Stimulated activated naive CD4-positive, alpha-beta T cell (primary cell): ENCODE results near the gene ZNF595.
"Not testable (repeated sequence)": the region's sequence is repeated elsewhere in the genome, so short reads cannot be mapped to it uniquely, and the experiment has no call there.

Experiments
- DNase-seq, 6 experiments: peaks; one replicate each; lab custom pipeline; 2025; lab: John Stamatoyannopoulos, UW

Gene ZNF595

DNA sequence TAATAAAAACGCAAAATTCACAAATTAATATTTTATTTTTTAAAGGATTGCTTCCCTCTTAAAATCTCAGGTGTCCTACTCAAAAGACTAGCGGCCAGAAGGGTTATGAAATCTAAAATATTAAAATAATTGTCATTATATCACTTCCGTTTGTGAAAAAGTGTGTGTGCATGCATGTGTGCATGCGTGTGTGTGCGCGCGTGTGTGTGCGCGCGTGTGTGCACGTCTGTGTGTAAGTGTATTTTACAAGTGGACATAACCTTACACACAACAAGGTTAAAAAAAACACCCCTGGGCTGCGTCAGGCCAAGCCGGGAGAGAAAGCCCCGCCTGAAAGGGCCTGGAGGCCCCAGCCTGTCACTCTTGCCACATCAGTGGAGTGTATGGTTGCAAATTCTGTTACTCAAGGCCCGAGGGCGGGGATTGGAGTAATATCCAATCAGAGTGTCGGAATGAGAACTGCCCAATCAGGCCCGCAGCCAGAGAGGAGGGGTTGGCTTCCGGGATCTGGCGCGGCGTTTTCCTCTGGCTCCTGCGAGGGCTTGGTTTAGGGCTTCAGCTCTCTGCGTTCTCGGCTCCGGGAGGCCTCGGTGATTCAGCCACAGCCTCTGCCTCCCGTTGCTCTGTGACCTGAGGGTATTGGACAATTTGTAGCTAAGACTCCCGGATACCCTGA lies at the start of gene ZNF595:
TSS of gene ZNF595 (plus strand) at position 518 of the 676 bp plus-strand sequence. CDS start 168 bp downstream, outside the sequence.
- not testable (repeated sequence) for DNase-seq

DNA sequence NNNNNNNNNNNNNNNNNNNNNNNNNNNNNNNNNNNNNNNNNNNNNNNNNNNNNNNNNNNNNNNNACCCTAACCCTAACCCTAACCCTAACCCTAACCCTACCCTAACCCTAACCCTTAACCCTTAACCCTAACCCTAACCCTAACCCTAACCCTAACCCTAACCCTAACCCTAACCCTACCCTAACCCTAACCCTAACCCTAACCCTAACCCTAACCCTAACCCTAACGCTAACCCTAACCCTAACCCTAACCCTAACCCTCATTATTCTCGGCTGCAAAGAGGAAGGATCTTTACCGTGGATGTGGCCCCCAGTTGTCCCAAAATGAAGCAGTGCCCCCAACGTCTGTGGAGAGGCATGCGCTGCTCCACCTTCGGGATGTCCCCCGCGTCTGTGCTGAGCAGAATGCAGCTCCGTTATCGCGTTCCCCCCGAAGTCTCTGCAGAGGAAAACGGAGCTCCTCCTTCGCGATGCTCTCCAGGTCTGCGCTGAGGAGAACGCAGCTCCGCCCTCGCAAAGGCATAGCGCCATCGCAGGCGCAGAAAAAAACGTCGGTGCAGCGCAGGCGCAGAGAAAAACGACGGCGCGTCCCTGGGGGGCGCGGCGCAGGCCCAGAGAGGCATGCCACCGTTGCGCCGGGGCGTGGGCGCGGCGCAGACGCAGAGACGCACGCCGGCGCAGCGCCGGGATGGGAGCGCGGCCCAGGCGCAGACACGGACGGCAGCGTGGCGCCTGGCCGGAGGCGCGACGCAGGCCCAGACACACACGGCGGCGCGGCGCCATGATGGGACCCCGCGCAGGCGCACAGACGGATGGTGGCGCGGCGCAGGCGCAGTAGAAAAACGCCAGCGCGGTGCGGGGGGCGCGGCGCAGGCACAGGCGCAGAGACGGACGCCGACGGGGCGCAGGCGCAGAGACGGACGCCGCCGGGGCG lies 42.9 kb upstream of the ZNF595 start:
- not testable (repeated sequence) for DNase-seq

DNA sequence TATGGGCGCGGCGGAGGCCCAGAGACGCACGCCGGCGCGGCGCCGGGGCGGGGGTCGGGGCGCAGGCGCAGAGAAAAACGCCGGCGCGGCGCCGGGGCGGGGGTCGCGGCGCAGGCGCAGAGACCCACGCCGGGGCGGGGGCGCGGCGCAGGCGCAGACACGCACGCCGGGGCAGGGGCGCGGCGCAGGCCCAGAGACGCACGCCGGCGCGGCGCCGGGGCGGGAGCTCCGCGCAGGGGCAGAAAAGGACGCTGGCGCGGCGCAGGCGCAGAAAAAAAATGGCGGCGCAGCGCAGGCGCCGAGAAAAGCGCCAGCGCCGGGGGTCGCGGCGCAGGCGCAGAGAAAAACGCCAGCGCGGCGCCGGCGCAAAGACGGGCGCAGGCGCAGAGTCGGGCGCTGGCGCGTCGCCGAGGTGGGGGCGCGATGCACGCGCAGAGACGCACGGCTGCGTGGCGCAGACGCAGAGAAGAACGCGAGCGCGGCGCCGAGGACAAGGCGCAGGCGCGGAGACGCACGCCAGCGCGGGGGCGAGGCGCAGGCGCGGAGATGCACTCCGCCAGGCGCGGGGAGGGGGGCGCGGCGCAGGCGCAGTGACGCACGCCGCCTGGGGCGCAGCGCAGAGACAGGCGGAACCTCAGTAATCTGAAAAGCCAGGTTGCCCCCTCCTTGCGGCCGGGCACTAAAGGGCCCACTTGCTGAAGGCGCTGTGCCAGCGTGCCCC lies 41.9 kb upstream of the ZNF595 start:
- DNase-seq: not testable (repeated sequence)

DNA sequence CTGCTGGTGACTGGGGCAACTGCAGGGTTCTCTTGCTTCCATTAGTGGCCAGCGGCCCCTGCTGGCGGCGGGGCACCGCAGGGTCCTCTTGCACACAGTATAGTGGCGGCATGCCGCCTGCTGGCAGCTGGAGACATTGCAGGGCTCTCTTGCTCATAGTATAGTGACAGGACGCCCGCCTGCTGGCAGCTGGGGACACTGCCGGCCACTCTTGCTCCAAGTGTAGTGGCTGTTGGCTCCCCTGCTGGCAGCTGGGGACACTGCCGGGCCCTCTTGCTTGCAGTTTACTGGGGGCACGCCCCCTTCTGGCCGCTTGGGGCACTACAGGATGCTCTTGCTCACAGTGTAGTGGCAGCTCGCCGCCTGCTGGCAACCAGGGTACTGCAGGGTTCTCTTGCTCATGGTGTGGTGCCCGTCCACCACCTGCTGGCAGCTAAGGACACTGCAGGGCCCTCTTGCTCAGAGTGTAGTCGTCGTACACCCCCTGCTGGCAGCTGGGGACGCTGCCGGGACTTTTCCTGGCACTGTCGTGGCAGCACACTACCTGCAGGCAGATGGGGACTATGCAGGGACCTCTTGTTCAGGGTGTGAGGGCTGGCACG lies 41.2 kb upstream of the ZNF595 start:
- not testable (repeated sequence) for DNase-seq

DNA sequence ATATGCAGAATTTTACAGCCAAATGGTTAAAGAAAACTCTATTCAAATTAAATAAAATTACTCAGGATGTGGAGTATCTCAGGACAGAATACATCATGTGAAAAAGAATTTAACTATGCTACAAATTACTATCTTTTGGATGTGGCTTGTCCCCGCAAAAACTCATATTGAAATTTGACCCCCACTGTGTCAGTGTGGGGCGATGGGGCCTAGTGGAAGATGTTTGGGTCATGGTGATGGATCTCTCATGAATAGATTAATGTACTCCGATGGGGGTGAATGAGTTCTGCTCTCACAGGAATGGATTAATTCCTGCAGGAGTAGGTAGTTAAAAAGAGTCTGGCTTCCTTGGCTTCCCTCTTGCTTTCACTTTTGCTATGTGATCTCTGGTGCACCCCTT lies 35.0 kb upstream of the ZNF595 start:
- DNase-seq: not testable (repeated sequence)

DNA sequence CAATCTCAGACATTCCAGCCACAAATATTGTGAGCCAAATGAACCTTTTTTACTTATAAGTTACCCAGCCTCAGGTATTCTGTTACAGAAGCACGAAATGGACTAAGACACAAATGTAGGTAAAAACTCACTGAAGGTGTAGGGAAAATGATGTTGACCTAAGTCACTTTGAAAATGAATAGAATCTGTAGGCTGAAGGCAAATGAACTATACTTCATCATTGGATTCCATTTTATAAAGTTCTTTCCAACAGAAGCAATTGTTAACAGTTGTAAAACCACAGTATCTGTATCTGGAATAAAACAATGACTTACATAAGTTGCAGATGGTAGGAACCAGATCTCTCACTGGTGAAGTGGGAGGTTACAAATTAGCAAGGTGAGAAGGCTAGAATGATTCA lies 34.5 kb upstream of the ZNF595 start:
- DNase-seq: not testable (repeated sequence)

DNA sequence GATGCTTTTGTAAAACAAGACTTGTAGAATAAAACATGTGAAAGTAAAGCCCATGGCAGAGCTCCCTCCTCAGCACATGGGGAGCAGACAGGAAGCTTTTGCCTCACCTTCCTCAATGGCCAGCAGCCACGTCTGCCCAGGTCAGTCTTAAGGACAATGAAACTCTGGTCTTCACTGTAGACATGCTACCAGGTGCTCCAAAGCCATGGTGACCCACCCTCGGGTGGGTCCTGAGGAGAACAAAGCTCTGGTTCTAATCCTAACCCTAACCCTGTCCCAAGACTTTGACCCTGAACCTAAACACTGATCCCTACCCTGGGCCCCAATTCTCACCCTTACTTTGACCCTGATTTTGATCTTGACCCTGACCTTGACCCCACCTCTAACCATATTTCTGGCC lies 30.2 kb upstream of the ZNF595 start:
- not testable (repeated sequence) for DNase-seq

DNA sequence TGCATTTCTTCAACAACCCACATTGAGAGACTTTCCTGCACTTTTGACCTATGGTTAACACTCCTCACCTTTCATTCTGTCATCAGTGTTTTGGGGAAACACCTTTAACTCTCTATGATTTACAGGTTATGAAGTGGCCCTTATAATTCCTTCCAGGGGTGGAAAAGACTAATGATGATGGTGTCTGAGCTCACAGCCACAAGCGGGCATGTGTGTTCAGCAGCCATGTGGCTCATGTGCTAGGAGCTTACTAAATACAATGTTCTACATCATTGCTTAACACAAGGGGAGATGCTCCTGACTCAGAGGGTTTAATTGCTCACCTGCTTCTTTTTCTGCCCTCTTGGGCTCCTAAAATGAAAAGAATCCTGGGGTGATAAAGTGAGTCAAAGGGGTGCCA lies 28.8 kb upstream of the ZNF595 start:
- DNase-seq: not testable (repeated sequence)

DNA sequence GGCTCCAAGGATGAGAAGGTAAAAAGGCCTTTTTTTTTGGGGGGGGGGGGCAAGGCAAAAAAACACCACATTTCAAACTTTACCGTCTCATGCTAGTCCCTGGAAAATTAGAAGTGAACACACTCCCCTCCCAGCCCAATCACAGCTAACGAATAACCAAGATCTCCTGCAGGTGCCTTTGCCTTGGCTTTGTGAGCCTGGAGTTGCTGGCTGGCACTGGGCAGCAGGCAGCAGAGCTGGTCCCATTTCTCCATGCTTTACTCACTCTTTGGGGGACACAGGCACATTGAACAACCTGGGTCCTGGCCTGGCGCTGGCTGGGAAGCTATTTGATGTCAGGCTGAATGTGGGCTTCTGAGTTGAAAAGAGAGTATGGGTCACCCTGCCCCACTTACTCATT lies 25.6 kb upstream of the ZNF595 start:
- not testable (repeated sequence) for DNase-seq

DNA sequence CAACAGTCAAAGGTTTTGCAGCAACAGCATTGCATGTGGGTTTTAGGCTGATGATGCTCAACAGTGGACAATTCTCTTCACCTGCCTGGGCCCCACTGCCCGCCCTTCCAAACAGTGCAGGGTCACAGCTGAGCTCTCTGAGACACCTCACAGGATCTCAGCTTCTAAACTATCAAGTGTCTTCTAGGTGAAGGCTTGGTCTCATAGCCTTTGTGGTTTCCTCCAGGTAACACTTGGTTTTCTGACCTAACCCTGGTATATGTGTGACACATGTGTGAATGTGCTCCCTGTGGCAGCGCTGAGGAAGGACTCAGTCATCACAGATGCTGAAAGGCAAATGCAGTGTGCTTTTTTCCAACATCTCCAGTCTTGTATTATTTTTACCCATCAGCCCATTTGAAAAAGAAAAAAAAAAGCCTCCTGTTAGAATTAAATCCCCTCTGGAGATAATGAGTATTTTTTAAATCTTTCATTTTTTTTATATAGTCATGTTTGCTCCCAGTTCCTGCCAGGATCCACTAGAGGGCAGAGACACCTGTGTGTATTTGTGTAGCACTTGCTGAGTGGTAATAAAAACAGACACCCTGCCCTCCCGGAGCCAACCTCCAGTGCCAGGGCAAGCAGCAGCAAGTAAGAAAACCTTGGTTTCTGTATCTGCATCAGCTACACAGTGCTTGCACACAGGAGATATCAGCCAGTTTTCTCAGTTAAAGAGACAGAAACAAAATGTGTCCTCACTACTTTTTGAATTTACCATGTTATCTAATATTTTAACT lies 24.2 kb upstream of the ZNF595 start:
- DNase-seq: not testable (repeated sequence)

DNA sequence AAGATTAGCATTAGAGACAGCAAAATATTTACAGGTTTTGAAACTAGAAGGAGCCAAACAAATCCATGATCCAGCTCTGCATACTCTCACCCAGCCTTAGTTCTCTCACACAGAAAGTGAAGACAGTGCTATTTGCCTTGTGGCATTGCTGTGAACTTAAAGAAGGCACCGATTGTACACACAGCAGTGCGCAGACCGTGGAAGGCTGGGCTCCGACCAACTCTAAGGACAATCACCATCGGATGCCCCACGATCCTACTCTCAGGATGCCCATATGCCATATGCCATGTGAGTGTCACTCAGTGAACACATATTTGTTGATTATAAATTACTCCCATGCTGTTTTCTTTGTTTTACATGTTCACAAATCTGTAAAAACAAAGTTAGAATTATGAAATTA lies 19.8 kb upstream of the ZNF595 start:
- DNase-seq: not testable (repeated sequence)

DNA sequence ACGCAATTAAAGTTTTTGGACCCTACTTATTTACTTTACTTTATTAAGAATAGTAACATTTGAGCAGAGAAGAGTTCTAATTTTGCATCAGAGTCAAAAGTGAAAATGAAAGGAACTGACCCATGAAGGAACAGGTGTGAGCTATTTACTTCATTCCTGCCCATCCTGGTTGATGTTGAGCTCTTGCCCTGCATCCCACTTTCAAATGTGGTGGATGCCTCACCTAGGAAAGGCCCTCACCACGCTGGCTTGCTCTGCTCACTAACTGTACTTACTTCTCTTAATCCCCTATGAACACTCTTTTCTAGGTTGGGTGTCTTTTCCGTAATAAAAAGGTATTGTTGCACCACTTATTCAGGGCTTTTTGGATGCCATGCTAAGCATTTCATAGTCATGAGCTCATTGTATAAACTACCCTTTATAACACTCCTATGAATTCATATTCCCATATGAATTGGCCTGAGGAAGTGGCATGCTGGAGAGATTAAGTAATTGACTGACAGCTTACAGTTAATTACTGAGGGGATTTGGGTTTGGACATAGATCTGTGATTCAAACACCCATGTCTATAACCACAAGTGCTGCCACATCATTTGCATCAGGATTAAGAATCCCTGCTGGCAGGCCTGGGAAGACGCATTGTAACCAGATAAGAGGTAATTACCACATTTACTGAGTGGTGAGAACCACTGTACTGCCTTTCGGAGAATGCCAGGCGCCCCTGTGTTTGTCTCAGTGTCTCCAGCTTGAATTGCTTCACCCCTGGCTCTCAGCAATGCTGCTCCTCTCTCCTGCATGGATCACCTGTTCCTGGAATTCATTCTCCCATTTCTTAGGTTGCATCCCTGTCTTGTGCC lies 16.3 kb upstream of the ZNF595 start:
- DNase-seq: not testable (repeated sequence)

DNA sequence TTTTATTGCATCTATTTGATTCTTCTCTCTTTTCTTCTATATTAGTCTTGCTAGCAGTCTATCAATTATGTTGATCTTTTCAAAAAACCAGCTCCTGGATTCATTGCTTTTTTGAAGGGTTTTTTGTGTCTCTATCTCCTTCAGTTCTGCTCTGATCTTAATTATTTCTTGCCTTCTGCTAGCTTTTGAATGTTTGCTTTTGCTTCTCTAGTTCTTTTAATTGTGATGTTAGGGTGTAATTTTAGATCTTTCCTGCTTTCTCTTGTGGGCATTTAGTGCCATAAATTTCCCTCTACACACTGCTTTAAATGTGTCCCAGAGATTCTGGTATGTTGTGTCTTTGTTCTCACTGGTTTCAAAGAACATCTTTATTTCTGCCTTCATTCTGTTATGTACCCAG lies 14.9 kb upstream of the ZNF595 start:
- not testable (repeated sequence) for DNase-seq

DNA sequence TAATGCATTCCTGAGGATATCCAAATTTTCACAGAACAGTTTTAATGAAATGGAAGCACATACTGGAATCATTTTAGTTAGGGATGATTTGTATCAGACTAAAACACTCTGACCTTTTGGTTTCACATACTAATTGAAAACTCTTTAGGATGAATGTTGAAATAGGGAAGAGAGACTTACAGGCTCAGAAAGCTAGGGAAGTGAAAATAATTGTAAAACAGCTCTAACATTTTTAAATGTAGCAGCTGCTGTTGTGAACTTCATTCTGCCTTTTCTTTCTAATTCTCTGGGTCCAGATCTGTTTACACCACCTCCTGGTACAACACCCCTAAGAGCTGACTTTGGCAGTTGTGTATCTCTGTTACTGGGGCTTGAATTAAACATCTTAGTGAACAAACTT lies 9.7 kb upstream of the ZNF595 start:
- not testable (repeated sequence) for DNase-seq

DNA sequence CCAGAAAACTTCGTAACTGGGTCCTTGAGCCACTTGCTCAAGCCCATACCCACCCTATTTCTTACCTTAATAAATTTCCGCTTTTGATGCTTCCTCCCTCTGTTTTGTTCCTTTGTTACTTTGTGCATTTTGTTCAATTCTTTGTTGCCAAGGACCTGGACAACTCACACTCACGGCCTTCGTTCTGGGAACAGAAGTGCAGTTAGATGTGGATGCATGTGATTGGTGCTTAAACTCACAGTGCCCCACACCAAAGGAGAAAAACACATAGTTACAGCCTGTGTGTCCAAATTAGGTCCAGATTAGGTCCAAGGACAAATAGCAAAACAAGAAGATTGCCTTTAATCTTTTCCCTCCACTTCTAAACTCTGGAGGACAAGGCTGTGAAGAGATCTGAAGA lies 1.9 kb upstream of the ZNF595 start:
- not testable (repeated sequence) for DNase-seq

DNA sequence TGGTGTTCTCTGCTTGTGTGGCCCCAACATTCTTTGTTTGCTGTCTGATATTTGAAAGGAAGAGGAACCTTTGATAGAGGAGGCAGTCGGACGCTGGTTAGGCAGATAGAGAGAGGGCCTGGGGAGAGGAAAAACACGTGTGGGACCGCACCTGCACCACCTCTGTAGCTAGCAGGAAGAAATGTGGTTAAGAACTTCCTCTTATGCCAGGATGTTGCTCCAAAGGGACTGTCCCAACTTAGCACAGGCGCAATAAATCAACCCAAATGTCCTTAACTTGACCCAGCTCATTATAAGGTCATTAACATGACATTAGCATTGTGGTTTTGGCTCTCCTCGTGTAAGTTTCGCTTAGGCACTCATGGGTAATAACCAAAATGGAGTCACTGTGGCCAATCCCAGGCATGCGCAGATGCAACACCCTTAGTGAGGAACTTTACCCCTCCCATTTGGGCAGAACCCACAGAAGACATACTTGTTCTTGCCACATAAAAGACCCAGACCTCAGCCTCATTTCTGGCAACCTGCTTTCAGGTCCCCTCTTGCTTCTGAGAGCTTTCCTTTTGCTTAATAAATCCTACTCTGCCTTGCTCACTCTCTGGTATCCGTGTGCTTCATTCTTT lies 1.4 kb upstream of the ZNF595 start:
- DNase-seq: not testable (repeated sequence)

DNA sequence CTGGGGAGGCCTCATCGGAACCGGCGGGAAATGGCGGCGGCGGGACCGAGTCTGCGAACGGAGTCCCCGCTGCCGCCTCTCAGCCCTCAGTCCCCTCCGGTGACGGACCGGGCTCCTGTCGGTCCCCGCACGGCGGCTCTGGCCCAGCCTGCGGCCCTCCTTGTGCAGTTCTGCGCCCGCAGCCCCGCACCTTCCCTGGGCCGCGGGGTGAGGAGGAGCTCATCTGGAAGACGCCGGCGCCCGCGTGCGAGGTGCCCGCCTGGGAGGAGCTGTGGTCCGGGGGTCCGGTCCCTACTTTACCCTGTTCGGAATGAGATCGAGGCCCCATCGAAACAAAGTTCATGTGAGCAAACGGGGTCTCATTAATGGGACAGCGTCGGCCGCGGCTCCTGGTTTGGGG lies 400 bp downstream of the ZNF595 start:
- not testable (repeated sequence) for DNase-seq

DNA sequence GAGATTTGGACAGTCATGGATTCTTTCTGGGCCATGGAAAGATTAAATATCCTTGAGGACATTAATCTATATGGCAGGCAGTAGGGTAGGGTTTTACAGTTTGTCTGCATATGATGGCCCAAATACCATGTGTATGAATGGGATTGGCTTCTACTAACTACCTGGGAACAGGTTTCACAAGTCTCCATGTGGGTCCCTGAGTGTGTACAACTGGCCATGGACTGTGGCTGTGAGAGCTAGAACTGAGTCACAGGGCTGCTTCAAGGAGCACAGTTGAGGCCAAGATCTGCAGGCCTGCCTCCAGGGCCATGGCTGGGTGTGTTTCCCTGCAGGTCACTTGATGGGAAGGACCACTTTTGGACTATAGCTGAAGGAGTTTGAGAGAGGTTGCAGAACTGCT lies 11.6 kb downstream of the ZNF595 start:
- not testable (repeated sequence) for DNase-seq

DNA sequence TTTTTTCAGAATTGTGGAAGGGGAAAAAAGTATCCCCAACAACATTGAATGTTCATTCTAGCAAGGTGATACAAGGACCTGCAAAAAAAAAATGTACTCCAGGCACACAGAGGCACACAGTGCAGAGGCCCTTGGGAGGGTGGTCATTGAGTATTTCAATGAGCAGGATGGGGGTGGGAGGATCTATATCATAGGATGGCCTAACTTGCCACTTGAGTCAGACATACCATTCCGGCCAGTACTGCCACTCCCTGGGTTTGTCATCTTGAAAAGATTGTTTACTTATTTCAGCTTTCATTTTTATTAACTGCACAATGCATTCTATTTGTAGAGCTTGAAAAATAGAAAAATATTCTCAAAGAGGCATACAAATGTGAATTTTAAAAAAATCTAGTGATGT lies 18.7 kb downstream of the ZNF595 start:
- no peak for DNase-seq

DNA sequence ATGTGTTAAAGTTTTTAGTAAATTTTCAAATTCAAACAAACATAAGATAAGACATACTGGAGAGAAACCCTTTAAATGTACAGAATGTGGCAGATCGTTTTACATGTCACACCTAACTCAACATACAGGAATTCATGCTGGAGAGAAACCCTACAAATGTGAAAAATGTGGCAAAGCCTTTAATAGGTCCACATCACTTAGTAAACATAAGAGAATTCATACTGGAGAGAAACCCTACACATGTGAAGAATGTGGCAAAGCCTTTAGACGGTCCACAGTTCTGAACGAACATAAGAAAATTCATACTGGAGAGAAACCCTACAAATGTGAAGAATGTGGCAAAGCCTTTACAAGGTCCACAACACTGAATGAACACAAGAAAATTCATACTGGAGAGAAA lies 32.8 kb downstream of the ZNF595 start:
- DNase-seq: no peak
